Measurements from ENCODE around the gene GRM8. TPM values are rescaled to one million over a fixed set of nuclear protein-coding genes. Genes with fewer than 3 reads are reported as not detected.

GRM8 gene
- total and polyA plus RNA-seq, 10 of the 15 experiments (the other 5 are each of a cell fraction or from before 2014, with no cell fraction given) = 0.33 to 7.1 (median 0.45) TPM; not detected in 2

GRCh38 chr7:126450269-126450671, 802.5 kb downstream of the GRM8 start (continued):
- peak; percentile 67 for TF ChIP-seq PKNOX1 (IDR thresholded peaks at IDR 0.05)
- no peak for TF ChIP-seq TBL1XR1 (IDR thresholded peaks at IDR 0.05; ENCODE audit: low read depth, low read length)
- TF ChIP-seq ZBTB40 (IDR thresholded peaks at IDR 0.05; ENCODE audit: borderline replicate concordance) = no peak
- TF ChIP-seq STAT3 (IDR thresholded peaks at IDR 0.05; ENCODE audit: low read depth, low read length) = no peak
- TF ChIP-seq ZZZ3 (IDR thresholded peaks at IDR 0.05; ENCODE audit: control insufficient read depth, insufficient read length, low read depth) = no peak
- TF ChIP-seq BMI1 (IDR thresholded peaks at IDR 0.05; ENCODE audit: borderline replicate concordance) = no peak
- no peak for TF ChIP-seq PAX5 (IDR thresholded peaks at IDR 0.05; ENCODE audit: borderline replicate concordance, low read depth, low read length)
- no peak for TF ChIP-seq SRF (IDR thresholded peaks at IDR 0.05; ENCODE audit: low read depth in 2 of 2, low read length in 2 of 2)
- peak; percentile 54 for TF ChIP-seq NFIC (IDR thresholded peaks at IDR 0.05; ENCODE audit: low read depth, low read length)
- no peak for TF ChIP-seq RBBP5 (conservative IDR thresholded peaks at IDR 0.05)
- no peak for TF ChIP-seq CUX1 (IDR thresholded peaks at IDR 0.05; ENCODE audit: insufficient replicate concordance, low read depth, low read length)
- TF ChIP-seq CBX3 (IDR thresholded peaks at IDR 0.05; ENCODE audit: borderline replicate concordance, low read depth) = no peak

All from GM12878 (cell line).